A673 (cell line): ENCODE results near the gene C3orf20. TPM values are rescaled to one million over a fixed set of nuclear protein-coding genes. Genes with fewer than 3 reads are reported as not detected.

ENCODE experiments used
- BruUV-seq: library from RNA; stranded (reverse); fragments of 400-500 nt; replicated peaks from 2 replicates; lab custom pipeline; 2021; lab: Mats Ljungman, UMichigan
- CTCF ChIA-PET: fragments of 300-600 bp; sonication (Branson Sonifier 250); formaldehyde crosslinking; loops from one replicate; lab custom pipeline; 2022; ENCODE audit warnings: antibody characterized with exemption; lab: Charles Lee
- POLR2A ChIA-PET: fragments of 300-600 bp; sonication (Branson Sonifier 250); formaldehyde crosslinking; loops from one replicate; lab custom pipeline; 2022; ENCODE audit warnings: antibody characterized with exemption; ENCODE audit not compliant: low non-redundant PET; lab: Charles Lee
- DNase-seq: peaks from one replicate; pipeline ENCODE4 v3.0.0-alpha.2; 2015; ENCODE audit warnings: low spot score
- H3K27ac ChIP-seq: fragments of 200-600 bp; sonication (generic); 2 replicates; pipeline ENCODE4 v1.5.1; 2016; ENCODE audit warnings: mixed run types, low read depth, mild to moderate bottlenecking, mixed read lengths, antibody characterized with exemption, low read length; ENCODE audit not compliant: poor library complexity, severe bottlenecking
- H3K27me3 ChIP-seq: fragments of 200-600 bp; sonication (generic); replicated peaks from 2 replicates; pipeline ENCODE4 v1.6.1; 2017; ENCODE audit warnings: mixed run types, low read depth, mild to moderate bottlenecking, mixed read lengths, antibody characterized with exemption, low read length; ENCODE audit not compliant: insufficient read depth, poor library complexity
- H3K36me3 ChIP-seq: fragments of 200-600 bp; sonication (generic); 2 replicates; pipeline ENCODE4 v1.6.1; 2016; ENCODE audit warnings: mixed run types, mild to moderate bottlenecking, mixed read lengths, antibody characterized with exemption, low read length; ENCODE audit not compliant: insufficient read depth, poor library complexity, severe bottlenecking
- H3K4me1 ChIP-seq: fragments of 200-600 bp; sonication (generic); 2 replicates; pipeline ENCODE4 v1.6.1; 2017; ENCODE audit warnings: mixed run types, mild to moderate bottlenecking, mixed read lengths, antibody characterized with exemption, low read length; ENCODE audit not compliant: insufficient read depth, poor library complexity, severe bottlenecking
- H3K4me3 ChIP-seq: fragments of 200-600 bp; sonication (generic); 2 replicates; pipeline ENCODE4 v1.5.1; 2016; ENCODE audit warnings: low read depth, mixed run types, mild to moderate bottlenecking, mixed read lengths, low read length; ENCODE audit not compliant: poor library complexity, severe bottlenecking
- H3K9me3 ChIP-seq: fragments of 200-600 bp; sonication (generic); 2 replicates; pipeline ENCODE4 v1.6.1; 2016; ENCODE audit warnings: mixed run types, low read depth, mild to moderate bottlenecking, mixed read lengths, antibody characterized with exemption, low read length; ENCODE audit not compliant: poor library complexity, severe bottlenecking
- EZH2 ChIP-seq: fragments of 200-600 bp; sonication (generic); IDR thresholded peaks from 2 replicates; pipeline ENCODE4 v1.6.1; 2017; ENCODE audit warnings: borderline replicate concordance, low read depth, mild to moderate bottlenecking, mixed read lengths, antibody characterized with exemption, low read length; ENCODE audit not compliant: poor library complexity, severe bottlenecking
- intact Hi-C: fragments of 100-400 bp; cut with micrococcal nuclease; formaldehyde crosslinking; loops from one replicate; pipeline ENCODE4 v1.10.0; 2022; ENCODE audit not compliant: unreplicated experiment
- total RNA-seq: library from RNA; stranded (reverse); gene quantifications from 2 replicates; pipeline ENCODE4 v1.2.3, GENCODE V29; 2021
- TF ChIP-seq, protein P1 (sequence below): fragments of 300-800, 200-600 bp; sonication (generic); conservative IDR thresholded peaks from 2 replicates; pipeline ENCODE4 v1.5.1; 2017; ENCODE audit warnings: low read depth, mild to moderate bottlenecking, antibody characterized with exemption, low read length, moderate library complexity, mixed read lengths

Gene C3orf20
- total RNA-seq, 1 experiment from 2014 or later, result 0.17 TPM

DNA sequence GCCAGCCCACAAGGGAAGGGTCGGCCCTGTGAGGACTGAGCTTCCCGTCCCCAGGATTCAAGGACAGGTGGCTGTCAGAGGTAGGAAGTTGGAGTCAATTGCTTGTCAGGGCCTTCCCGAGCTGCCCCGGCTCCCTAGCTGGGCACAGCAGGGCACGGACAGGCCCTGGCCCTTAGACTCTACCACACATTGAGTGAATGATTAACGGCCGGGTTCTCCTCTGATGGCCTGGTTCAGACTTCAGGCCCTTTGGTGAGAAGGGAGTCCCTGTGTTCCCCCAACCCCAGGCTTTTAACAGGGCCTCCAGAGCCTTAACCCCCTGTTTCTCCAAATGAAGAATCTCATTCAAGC, 127.4 kb downstream of the C3orf20 start:
- Histone ChIP-seq H3K27ac (no peak overlapping the region), H3K27me3 (peaks cover 49% of the 10 kb centered on the region), H3K4me3 (no peak overlapping the region), H3K9me3 (no peaks in the 10 kb centered on the region), H3K36me3 (no peaks in the 10 kb centered on the region), H3K4me1 (no peaks in the 10 kb centered on the region)
- POLR2A ChIA-PET, result no interaction called here
- no peak for DNase-seq
- TF ChIP-seq EZH2, result no peak
- TF ChIP-seq, protein P1, sequence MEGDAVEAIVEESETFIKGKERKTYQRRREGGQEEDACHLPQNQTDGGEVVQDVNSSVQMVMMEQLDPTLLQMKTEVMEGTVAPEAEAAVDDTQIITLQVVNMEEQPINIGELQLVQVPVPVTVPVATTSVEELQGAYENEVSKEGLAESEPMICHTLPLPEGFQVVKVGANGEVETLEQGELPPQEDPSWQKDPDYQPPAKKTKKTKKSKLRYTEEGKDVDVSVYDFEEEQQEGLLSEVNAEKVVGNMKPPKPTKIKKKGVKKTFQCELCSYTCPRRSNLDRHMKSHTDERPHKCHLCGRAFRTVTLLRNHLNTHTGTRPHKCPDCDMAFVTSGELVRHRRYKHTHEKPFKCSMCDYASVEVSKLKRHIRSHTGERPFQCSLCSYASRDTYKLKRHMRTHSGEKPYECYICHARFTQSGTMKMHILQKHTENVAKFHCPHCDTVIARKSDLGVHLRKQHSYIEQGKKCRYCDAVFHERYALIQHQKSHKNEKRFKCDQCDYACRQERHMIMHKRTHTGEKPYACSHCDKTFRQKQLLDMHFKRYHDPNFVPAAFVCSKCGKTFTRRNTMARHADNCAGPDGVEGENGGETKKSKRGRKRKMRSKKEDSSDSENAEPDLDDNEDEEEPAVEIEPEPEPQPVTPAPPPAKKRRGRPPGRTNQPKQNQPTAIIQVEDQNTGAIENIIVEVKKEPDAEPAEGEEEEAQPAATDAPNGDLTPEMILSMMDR, result no peak
- intact Hi-C loops, result no loop called here
- CTCF ChIA-PET, result no interaction called here
- BruUV-seq, result no TSS peak

DNA sequence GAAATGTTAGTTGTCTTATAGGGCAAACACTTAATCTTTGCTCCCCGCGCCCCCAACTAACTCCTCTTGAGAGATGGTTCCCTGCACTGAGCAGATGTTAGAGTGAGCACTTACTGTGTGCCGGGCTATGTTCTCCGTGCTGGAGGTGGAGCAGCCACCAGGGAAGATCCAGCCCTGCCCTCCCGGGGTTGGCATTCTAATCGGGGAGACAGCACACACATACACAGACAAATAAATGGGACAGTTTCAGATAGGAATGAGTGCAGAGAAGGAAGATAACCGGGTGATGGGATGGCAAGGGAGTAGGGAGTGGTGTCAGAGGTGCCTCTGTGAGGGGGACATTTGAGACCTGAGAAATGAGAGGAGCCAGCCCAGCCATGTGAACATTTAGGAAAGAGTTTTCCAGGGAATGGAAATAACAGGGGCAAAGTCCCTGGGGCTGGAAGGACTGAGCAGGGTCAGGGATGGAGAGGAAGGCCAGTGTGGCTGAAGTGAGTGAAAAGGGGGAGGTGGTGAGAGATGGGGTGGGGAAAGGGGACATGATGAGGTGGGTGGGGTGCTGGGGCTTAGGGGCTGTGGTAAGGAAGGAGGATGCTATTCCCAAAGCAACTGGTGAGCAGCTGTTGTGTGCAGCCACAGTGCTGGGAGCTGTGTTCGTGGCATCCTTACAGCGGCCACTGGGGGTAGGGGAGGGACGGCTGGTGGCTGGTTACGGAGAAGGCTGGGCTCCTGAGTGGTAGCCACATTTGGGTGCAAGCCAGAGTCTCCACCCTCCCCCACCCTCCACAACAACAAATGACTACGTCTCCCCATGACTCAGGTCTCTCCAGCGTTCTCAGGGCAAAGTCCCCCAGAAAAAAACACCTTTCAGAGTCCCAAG, 128.4 kb downstream of the C3orf20 start:
- Histone ChIP-seq H3K36me3 (no peaks in the 10 kb centered on the region), H3K9me3 (no peaks in the 10 kb centered on the region), H3K4me3 (no peak overlapping the region), H3K27ac (no peak overlapping the region), H3K4me1 (no peaks in the 10 kb centered on the region), H3K27me3 (peaks cover 54% of the 10 kb centered on the region)
- intact Hi-C loops, result no loop called here
- BruUV-seq, result no TSS peak
- CTCF ChIA-PET, result no interaction called here
- TF ChIP-seq, protein P1, result no peak
- no peak for TF ChIP-seq EZH2
- DNase-seq, result no peak
- POLR2A ChIA-PET, result no interaction called here

DNA sequence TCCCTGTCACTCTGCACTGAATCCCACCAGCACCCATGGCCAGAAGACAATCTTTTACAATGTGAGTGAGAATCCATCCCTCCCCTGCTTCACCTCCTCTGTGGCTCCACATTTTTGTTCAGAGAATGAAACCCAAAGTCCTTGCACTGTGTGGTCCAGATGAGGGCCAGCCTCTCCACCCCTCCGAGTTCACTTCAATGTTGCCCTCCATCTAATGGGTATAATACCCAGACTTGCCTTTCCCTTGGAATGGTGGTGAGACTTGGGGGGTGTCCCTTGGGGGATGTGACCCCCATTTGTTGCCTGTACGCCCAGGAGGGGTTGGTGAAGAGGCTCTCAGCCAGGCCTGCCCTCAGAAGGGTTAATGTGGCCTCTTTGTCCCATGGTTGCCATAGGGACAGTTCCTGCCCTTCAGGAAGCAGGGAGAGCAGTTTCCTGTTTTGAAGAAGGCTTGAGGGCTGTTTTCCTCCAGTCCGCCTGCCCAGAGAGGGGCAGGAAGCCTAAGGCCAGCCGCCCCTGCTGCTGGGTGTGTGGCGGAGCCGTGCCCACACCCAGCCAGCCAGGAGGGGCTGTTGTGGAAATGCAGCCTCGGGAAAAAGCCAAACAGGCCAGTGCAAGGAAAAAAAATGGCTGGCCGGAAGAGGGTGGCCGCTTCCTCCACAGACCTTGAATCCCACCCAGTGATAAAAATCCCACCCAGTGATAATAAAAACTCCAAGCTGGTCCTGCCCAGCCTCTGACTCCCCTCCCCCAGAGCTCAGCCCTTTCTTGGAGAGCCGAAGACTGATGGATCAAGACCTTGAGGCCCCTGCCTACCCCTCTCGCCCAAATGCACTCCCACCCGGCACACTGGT, 129.3 kb downstream of the C3orf20 start:
- POLR2A ChIA-PET, result no interaction called here
- Histone ChIP-seq H3K27ac (no peak overlapping the region), H3K9me3 (no peaks in the 10 kb centered on the region), H3K4me1 (no peaks in the 10 kb centered on the region), H3K36me3 (no peaks in the 10 kb centered on the region), H3K4me3 (no peak overlapping the region), H3K27me3 (peaks cover 63% of the 10 kb centered on the region)
- CTCF ChIA-PET, result no interaction called here
- no peak for DNase-seq
- BruUV-seq, result no TSS peak
- TF ChIP-seq EZH2, result no peak
- TF ChIP-seq, protein P1, result no peak
- intact Hi-C loops, result no loop called here
